AG09309 (cell line): ENCODE data around the gene RAB31.
"Not testable (repeated sequence)": the region's sequence is repeated elsewhere in the genome, so short reads cannot be mapped to it uniquely, and the experiment has no call there.

Experiments used
- DNase-seq: peaks from one replicate; pipeline ENCODE4 v3.0.0-alpha.2; 2010; ENCODE audit warnings: low read depth
- H3K4me3 ChIP-seq: 2 replicates; pipeline ENCODE4 v1.5.1; 2011; ENCODE audit warnings: mild to moderate bottlenecking, low read depth, low read length, moderate library complexity; ENCODE audit not compliant: control insufficient read depth
- TF ChIP-seq, protein P1 (sequence below): IDR thresholded peaks from 2 replicates; pipeline ENCODE4 v1.5.1; 2011; ENCODE audit warnings: mild to moderate bottlenecking, low read depth, low read length, inconsistent platforms; ENCODE audit not compliant: insufficient read depth, control insufficient read depth; ENCODE audit errors: missing control alignments

The RAB31 gene

DNA sequence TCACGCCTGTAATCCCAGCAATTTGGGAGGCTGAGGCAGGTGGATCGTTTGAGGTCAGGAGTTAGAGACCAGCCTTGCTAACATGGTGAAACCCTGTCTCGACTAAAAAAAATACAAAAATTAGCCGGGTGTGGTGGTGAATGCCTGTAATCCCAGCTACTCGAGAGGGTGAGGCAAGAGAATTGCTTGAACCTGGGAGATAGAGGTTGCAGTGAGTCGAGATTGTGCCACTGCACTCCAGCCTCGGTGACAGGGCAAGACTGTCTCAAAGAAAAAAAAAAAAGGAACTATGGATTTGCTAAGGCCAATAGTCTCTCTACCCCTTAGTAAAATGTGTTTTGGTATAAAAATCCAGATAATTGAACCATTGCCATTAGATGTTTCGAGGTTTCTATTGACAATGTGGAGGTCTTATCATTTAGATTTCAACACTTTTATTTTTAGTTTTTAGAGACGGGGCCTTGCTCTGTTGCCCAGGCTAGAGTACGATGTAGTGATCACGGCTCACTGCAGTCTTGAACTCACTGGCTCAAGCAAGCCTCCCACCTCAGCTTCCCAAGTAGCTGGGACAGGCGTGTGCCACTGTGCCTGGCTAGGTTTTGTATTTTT lies 176.5 kb downstream of the RAB31 start:
- no peak overlapping the region for H3K4me3 ChIP-seq
- TF ChIP-seq, protein P1, sequence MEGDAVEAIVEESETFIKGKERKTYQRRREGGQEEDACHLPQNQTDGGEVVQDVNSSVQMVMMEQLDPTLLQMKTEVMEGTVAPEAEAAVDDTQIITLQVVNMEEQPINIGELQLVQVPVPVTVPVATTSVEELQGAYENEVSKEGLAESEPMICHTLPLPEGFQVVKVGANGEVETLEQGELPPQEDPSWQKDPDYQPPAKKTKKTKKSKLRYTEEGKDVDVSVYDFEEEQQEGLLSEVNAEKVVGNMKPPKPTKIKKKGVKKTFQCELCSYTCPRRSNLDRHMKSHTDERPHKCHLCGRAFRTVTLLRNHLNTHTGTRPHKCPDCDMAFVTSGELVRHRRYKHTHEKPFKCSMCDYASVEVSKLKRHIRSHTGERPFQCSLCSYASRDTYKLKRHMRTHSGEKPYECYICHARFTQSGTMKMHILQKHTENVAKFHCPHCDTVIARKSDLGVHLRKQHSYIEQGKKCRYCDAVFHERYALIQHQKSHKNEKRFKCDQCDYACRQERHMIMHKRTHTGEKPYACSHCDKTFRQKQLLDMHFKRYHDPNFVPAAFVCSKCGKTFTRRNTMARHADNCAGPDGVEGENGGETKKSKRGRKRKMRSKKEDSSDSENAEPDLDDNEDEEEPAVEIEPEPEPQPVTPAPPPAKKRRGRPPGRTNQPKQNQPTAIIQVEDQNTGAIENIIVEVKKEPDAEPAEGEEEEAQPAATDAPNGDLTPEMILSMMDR, result no peak
- no peak for DNase-seq

DNA sequence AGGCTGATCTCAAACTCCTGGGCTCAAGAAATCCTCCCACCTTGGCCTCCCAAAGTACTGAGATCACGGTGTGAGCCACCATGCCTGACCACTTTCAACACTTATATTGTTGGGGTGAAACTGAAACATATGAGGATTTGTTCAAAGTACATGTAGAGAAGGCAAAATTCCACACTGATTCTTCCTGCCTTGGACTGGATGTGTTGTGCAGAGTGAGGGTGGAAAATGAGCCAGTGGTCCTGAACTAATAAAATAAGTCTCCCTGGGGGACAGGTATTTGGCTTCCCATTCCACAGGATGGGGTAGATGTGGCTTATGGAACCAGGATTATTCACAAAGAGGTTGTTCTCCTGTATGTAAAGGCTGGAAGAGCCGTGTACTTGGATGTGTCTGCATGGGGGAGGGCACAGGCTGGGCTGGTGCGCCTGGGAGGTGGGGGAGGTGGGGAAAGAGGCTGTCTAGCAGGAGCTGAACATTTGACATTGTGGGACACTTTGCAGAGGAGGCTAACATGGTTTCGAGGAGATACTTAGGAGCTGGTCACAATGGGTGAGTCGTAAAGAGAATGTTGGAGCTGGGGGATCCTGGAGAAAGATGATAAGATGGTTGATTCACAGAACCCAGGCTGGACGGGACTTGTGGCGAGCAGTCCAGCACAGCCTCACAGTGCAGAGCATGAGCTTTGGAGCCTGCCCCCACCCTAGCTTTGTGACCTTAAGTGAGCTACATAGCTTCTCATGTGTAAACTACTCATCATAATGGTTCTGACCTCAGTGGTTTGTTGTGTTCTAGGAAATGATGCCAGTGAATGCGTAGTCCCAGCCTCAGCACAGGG lies 177.3 kb downstream of the RAB31 start, which contains the start of gene TXNDC2:
Gene TXNDC2, plus strand, starts transcription at position 804 of the 835 bp plus-strand sequence. CDS start 708 bp downstream, outside the sequence.
- TF ChIP-seq, protein P1, result no peak
- H3K4me3 ChIP-seq, result no peak within 1 kb of the TSS
- no peak for DNase-seq

DNA sequence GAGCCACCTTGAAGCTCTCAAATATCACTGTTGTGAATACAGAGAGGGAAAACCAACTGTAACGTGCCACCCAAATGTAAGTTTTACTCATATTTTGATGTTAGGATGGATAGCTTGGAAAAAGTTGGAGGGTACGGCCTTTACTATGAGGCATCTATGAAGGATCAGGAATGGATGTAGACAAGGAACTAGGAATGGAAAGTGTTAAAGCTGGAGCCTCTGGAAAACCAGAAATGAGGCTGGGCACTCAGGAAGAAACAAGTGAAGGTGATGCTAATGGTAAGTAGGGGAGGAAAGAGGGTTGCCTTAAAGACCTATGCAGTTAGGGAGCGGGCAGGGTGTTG lies 177.9 kb downstream of the RAB31 start:
- H3K4me3 ChIP-seq, result no peak overlapping the region
- TF ChIP-seq, protein P1, result no peak
- no peak for DNase-seq

DNA sequence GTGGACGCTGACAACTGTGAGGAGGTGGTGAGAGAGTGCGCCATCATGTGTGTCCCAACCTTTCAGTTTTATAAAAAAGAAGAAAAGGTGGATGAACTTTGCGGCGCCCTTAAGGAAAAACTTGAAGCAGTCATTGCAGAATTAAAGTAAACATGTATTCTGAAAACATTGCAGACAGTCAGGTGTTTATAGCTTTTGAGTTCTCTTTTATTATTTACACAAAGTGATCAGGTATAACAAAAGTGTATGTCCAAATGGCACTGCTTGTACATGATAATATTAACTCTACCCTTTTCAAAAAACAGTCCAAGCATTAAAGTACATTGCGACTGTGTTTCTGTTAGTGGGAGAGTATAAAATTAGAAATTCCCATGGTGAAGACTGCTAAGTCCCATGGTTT lies 179.9 kb downstream of the RAB31 start:
- DNase-seq, result no peak
- no peak overlapping the region for H3K4me3 ChIP-seq
- TF ChIP-seq, protein P1, result no peak

DNA sequence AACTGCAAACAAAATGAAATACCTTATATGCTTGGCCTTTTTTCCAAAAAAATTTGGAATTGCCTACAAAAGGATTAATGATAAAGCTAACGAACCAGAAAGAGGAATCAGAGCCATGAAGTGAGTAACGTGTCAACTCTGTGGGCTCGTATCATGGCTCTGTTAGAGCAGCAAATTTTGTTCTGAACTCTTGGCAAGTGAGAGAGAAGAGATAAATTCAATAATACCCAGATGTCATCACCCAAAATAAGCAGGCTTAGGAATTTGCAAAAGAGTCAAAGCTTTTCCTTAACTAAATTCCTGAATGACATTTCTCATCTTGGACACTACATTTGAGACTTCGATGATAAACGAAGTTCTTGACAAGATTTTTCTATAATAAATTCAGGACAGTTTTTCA lies 182.1 kb downstream of the RAB31 start:
- TF ChIP-seq, protein P1, result no peak
- H3K4me3 ChIP-seq, result no peak overlapping the region
- no peak for DNase-seq

DNA sequence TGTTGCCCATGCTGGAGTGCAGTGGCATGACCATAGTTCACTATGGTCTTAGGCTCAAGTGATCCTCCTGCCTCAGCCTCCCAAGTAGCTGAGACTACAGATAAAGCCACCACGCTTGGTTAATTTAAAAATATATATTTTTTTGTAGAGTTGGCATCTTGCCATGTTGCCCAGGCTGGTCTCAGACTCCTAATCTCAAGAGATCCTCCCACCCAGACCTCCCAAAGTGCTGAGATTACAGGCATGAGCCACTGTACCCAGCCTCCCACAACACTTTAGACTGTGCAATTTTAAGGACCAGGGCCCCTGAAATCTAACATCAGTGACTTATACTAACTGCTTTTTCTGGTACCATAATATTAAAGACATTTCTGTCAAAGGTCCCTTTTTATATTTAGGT lies 182.9 kb downstream of the RAB31 start:
- no peak overlapping the region for H3K4me3 ChIP-seq
- TF ChIP-seq, protein P1, result no peak
- DNase-seq, result no peak

DNA sequence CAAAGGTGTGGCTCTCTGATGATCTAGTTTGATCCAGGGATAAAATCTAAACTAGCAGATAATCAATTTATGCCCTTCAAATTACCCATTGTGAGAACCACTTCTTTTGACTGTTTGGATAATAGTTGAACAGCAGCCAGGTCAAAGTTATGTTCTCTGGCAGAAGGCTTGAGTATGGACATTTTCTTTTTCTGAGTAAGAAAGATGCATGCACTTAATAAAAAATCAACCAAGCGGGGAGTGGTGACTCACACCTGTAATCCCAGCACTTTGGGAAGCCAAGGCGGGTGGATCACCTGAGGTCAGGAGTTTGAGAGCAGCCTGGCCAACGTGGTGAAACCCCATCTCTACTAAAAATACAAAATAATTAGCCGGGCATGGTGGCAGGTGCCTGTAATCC lies 183.4 kb downstream of the RAB31 start:
- DNase-seq, H3K4me3 ChIP-seq: not testable (repeated sequence)
